NK-92 (cell line): ENCODE measurements around the gene IL10RB.
"Not testable (repeated sequence)": the region's sequence is repeated elsewhere in the genome, so short reads cannot be mapped to it uniquely, and the experiment has no call there.

Experiments
- DNase-seq: peaks from one replicate; lab custom pipeline; 2025; ENCODE audit not compliant: unreplicated experiment; lab: John Stamatoyannopoulos, UW

Gene IL10RB

DNA sequence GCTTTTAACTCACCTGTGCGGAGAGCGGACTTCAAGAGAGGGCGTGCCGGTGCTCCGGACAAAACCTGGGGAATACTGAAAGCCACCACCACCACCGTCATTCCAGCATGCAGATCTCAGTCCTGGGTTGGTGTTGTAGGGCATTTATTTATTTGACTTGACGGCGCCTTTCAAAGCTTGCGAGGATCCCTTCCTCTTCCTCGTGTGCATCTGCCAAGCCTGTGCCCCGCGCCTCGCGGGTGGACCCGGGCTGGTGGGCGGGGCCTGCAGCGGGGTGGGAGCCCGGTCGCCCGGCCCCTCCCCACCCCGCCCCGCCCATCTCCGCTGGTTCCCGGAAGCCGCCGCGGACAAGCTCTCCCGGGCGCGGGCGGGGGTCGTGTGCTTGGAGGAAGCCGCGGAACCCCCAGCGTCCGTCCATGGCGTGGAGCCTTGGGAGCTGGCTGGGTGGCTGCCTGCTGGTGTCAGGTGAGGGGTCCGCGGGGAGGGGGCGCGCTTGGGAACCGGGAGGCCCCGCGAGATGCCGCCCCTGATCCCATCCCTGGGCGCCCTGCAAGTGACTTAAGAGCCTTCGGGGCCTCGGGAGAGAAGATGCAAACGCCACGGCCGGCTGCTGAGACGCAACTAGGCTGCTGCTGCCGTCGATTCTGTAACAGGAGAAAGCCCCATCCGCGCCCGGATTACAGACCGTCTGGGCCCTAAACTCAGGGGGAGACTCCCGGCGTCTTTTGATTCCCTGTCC lies at the start of gene IL10RB:
TSS of gene IL10RB (plus strand) at position 318 of the 739 bp plus-strand sequence. CDS start at position 417, 99 bp downstream.
- DNase-seq: no peak

DNA sequence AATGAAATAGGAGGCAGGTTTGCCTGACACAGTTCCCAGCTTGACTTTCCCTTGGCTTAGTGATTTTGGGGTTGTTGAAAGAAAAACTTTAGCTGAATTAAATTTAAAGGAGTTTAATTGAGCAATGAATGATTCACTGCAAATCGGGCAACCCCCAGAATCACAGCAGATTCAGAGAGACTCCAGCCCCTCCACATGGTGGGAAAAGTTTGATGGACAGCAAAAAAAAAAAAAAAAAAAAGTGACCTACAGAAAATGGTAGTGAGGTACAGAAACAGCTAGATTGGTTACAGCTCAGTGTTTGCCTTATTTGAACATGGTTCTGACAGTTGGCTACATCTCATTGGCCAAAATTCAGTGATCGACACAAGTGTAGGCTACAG lies 49.0 kb upstream of the IL10RB start:
- DNase-seq: no peak

DNA sequence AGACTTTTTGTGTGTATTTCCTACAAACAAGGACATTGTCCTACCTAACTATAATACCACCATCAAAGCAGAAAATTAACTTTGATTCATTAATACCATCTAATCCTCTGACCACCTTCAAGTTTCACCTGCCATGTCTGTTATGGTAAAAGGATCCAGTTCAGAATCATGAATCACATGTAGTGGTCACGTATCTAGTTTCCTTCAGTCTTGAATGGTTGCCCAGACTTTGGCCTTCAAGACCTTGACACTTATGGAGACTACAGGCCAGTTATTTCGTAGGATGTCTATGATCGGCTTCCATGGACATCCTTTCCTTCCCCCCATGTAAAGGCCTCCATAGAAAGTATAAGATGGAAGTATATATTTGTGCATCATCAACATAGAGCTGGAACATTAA lies 46.9 kb upstream of the IL10RB start:
- DNase-seq: no peak

DNA sequence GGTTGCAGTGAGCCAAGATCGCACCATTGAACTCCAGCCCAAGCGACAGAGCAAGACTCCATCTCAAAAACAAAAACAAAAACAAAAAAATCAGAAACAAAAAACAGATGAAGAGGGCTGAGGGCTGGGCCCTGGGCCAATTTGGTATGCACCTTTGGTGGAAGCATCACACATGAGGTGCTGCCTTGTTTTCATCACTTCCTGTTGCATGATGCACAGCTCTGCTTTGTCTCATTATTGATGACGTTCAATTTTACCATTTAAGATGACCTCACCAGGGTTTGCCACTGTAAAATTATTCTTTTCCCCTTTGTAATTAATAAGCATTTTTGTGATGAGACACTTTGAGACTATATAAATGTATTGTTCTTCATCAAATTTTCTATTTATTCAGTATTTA lies 46.2 kb upstream of the IL10RB start:
- DNase-seq: no peak

DNA sequence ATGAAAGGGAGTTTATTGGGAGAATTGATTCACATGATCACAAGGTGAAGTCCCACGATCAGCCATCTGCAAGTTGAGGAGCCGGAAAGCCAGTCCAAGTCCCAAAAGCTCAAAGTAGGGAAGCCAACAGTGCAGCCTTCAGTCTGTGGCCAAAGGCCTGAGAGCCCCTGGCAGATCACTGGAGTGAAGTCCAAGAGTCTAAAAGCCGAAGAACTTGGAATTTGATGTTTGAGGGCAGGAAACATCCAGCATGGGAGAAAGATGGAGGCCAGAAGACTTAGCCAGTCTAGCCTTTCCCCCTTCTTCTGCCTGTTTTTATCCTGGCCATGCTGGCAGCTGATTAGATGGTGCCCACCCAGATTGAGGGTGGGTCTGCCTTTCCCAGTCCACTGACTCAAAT lies 40.8 kb upstream of the IL10RB start:
- DNase-seq: not testable (repeated sequence)

DNA sequence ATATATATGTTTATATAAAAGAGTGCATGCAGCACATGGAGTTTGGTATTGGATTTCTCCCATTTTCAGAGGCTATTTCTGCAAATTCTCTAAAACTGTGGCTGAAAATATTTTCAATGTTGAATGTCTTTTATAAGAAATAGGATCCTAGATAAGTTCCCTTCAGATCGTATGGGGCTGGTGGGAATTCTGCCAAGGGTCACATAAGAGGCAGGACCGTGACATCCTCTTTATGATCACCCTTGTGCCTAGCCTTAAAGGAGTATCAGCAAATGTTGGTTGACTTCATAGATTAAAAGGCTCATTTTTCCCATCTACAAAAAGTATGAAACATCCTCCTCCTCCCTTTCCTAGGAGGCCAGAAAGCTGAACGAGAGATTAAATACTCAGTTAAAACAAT lies 37.7 kb upstream of the IL10RB start:
- DNase-seq: no peak

DNA sequence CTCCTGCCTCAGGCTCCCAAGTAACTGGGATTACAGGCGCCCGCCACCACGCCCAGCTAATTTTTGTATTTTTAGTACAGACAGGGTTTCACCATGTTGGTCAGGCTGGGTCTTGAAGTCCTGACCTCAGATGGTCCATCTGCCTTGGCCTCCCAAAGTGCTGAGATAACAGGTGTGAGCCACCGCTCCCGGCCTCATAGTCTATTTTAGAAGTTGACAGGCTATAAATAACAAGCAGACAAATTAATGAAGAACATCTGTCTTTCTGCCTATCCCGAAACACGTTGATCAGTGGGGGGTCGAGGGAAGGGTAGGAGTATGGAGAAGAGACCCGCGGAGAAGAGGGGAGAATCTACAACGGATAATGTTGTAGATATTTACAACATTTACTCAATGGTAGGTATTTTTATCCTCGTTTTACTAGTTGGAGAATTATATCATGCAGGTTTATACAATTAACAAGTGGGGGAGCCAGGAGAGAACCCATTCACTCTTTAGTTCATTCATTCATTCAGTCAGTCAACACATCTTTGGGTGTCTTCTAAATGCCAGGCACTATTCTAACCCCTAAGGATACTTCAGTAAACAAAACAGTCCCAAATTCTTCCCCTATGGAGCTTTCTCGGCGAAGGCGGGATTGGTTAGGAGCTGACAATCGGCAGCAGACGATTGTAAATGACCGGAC lies 36.9 kb upstream of the IL10RB start:
- DNase-seq: no peak

DNA sequence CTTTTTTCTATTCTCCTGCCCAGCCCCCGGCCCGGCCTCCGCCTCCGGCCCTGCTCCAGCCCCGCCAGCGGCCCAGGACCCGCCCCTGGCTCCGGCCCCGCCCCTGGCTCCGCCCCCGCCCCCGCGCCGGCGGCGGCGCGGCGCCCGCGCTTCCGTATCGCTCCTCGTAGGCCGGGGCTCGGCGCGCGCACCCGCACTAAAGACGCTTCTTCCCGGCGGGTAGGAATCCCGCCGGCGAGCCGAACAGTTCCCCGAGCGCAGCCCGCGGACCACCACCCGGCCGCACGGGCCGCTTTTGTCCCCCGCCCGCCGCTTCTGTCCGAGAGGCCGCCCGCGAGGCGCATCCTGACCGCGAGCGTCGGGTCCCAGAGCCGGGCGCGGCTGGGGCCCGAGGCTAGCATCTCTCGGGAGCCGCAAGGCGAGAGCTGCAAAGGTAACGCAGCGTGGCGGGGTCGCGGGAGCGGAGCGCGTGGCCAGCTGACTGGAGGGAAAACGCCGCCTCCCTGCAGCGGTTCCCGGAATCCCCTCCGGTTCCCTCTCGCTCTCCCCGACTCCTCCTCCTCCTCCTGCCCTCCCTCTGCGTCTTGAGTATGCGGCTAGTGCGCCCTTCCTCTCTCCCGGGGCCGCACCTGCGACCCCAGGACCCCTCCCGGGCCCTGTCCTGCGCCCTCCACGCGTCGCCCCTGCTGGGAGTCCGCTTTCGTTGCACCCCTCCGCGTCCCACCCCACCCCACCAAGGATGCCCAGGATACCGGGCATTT lies 36.2 kb upstream of the IL10RB start, which contains the start of gene IFNAR2:
TSS of gene IFNAR2 (plus strand) at position 155 of the 761 bp plus-strand sequence. CDS start 11,985 bp downstream, outside the sequence.
- DNase-seq: no peak

DNA sequence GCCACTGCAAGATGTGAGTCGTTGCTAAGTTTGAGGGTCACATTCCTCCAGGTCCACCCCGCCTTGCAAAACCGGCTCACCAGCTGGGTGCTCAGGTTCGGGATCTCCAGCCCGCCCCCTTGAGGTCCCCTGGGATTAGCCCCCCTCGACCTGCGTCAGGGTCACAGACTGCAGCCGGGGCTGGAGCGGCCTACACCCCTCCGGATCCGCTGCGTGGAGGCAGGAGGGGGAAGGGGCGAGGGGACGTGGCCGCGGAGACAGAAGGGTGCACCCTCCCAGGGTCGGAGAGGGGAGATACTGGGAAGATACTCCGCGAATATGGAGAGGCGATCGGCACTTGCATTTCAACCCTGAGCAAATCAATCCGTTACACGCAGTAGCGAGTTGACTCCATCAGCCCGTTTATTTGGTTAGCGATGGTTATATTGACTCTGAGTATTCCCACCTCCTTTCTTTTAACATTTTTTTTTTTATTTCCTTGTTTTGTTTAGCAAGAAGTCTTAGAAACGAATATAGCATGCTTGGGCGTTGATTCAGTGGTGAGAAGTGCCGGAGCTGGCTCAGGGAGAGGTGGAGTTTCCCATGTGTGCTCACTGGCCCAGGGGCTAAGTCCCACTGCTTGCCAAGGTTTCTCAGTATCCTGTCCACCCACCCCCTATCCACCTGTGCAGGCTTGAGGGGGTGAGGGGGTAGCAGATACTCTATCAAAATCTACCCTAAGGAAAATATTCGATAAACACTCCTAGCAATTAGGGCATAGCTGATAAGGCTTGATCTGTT lies 35.4 kb upstream of the IL10RB start:
- no peak for DNase-seq

DNA sequence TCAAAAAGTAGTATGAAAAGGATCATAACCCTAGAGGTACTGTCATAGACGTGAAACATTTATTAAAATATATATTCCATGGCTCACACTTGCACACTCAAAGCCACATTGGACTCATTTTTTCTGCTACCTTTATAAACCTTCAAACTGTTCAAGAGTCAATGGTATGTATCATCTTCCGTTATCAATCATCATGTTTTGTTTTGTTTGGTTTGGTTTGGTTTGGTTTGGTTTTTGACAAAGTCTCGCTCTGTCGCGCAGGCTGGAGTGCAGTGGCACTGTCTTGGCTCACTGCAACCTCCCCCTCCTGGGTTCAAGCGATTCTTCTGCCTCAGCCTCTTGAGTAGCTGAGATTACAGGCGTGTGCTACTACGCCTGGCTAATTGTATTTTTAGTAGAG lies 34.6 kb upstream of the IL10RB start:
- no peak for DNase-seq

DNA sequence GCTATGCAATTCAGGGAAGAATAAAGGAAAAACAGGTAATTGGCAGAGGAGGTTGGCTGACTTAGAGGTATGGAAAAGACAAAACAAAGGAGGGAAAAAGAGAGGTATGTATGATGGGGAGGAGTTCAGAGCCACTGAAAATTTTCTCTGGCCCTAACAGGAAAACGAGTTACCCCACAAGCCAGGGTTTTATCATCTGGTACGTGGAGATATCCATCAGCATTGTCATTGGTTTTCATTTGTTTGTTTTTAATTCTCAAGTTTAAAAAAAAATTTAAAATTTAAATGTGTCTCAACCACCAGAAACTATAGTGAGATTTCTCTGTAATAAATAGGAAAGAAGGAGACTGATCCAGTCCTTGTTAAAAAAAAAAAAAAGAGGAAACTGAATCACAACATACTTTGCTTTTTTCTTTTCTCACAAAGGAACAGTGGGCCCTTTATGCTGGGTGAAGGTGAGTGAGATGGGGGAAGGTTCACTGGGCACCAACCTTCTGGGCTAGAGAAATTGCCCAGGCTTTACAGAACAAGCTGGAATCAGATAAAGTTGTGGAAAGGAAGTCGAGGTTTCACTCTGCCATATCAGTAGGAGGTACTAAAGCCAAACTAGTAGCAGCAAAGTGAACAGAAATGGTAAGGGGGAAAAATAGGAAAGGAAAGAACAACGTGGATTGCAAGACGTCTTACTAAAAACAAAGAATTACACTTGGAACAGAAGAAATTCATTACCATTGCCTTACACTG lies 33.7 kb upstream of the IL10RB start:
- DNase-seq: no peak

DNA sequence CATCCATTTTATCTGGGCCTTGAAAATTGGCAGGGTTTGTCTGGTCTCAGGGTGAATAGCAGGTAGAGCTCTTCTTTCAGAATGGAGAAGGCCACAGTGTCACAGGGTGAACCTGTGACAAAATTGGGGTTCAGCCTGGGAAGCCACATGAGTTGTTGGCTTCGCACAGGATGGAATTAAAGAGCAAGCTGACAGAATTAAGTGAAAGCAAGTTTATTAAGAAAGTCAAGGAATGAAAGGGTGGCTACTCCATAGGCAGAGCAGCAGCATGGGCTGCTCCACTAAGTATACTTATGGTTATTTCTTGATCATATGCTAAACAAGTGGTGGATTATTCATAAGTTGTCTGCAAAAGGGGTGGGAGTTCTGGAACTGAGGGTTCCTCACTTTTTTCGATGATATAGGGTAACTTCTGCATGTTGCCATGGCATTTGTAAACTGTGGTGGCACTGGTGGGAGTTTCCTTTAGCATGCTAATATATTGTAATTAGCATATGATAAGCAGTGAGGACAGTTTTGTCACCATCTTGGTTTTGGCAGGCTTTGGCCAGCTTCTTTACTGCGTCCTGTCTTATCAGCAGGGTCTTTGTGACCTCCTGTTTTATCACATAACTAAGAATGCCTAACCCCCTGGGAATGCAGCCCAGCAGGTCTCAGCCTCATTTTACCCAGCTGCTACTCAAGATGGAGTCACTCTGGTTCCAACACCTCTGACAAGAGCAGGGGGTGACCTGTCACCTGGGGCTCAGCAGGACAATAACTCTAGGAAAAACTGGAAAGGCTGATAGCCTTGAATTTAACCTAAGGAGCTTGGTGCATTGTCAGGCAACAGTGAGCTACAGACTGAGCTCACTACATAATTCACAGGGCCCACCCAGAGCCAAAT lies 31.3 kb upstream of the IL10RB start:
- no peak for DNase-seq

DNA sequence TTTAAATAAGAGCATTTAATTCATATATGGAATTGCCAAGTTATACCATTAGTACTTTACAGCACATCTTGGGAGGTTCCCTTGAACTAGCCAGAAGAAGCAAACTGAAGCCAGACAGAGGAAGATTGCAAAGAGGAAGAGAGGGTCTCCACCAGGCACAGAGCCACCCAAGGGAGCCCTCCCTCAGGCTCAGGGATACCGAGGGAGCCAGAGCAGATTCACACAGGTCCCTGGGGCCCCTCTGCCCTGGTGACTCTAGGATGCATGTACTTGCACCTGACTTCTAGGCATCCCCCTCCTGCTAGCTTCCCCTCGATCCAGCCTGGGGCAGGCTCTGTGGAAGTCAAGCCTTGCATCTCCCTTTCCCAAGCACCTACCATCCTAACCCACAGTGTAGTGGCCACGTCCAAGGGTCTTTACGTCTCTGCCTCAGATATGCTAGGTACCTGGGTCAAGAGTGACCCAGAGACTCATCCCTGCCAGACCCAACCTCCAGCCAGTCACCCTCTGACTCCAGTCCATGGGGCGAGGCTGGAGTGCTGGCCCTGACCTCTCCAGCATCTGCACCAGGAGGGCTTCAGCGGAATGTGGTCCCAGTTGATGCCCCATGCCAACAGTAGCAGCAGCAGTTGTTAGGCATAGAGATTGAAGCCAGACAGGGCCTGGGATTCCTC lies 30.0 kb upstream of the IL10RB start:
- DNase-seq: no peak

DNA sequence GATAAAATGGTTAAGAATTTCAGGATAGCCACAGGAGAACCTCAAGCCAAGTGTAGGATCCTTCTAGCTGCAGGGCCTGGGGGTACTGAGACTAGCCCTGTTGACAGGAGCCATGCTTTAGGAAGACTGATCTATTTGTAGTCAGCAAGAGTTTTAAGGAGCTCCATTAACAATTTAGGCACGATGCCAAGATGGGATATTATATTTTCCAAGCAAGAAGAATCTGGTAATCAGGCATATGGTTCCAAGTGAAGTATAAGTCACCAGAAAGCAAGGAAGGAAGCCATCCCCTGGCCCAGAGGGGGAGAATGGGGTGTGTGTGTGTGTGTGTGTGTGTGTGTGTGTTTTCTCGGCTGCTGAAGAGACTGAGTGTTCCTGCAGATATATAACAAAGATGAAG lies 29.4 kb upstream of the IL10RB start:
- no peak for DNase-seq

DNA sequence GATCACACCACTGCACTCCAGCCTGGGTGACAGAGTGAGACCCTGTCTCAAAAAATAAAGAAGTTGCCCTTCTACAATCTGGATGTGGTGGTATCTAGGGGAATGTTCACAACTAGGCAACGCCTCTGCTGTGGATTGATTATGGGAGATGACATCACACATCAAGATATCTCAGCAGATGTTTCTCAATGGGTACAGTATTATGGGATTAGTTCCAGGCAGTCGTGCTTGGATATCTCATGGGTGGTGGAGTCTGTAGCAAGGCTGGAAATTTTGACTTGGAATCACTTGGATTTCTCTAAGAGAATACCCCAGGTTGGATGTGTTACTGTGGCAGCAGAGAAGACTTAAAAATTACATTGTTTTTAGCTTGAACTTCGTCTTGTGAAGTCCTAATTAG lies 28.7 kb upstream of the IL10RB start:
- DNase-seq: no peak

DNA sequence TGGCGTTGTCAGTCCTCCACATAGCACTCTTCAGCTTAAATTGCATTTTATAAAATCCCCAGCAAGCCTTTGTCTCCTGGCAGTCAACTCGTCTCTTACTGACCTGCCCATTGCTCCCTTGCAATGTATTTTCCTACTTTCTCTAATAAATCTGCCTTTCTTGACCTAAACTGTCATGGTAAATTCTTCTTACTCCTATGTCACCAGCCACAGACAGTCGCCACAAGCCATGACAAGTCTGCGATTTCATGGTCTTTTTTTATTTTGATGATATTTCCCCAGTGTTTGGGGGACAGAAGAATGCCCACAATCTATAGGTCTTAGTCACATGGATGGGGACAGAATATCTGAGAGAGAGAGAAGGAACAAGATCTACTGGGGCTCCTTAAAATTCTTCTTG lies 28.0 kb upstream of the IL10RB start:
- no peak for DNase-seq

DNA sequence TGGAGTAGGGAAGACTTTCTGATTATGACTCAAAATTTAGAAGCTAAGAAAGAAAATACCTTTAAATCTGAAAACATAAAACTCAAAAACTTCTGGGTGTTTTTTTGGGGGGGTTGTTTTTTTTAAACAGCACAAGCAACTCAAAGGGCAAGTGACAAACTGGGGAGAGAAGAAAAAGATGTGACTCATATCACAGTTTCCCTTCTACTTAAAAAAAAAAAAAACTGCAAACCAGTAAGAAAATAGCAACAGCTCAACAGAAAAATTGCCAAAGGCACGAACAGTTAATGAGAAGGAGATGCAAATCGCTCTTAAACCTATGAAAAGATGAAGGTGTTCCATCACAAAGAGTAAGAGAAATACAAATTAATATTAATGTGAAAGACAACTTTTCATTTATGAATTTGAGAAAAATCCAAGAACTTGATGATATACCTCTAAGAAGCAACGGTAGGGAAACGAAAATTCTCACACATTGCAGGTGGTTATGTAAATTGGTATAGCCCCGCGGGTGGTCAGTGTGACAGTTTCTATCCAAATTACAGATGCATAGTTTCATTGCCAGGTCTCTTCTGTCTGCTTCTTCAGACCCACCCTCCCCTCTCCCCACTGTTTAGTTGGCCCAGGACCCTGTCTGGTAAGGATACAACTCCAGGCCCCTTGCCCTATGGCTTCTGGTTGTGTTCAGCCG lies 27.5 kb upstream of the IL10RB start:
- no peak for DNase-seq

DNA sequence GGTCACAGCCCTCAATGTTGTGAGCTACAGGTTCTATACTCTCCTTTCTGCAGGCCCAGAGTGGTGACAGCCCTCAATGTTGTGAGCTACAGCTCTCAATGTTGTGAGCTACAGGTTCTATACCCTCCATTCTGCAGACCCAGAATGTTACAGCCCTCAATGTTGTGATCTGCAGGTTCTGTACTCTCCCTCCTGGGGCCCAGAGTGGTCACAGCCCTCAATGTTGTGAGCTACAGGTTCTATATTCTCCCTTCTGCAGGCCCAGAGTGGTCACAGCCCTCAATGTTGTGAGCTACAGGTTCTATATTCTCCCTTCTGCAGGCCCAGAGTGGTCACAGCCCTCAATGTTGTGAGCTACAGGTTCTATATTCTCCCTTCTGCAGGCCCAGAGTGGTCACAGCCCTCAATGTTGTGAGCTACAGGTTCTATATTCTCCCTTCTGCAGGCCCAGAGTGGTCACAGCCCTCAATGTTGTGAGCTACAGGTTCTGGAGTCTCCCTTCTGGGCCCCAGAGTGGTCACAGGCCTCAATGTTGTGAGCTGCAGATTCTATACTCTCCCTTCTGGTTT lies 26.5 kb upstream of the IL10RB start:
- not testable (repeated sequence) for DNase-seq
